HAP-1 (cell line): Measurements from ENCODE around the gene ATP6V1A.

Experiments
- DNase-seq, 2 experiments: peaks; one replicate each; pipeline ENCODE4 v3.0.0-alpha.2; 2016 to 2020; ENCODE audit warnings: low spot score in 2 of 2
- H3K27me3 ChIP-seq: fragments of 250-450 bp; sonication (Bioruptor Pico); 2 replicates; pipeline ENCODE4 v1.5.1; 2020; ENCODE audit warnings: low read depth, mild to moderate bottlenecking, moderate library complexity
- H3K36me3 ChIP-seq: fragments of 250-450 bp; sonication (Bioruptor Pico); replicated peaks from 2 replicates; pipeline ENCODE4 v1.5.1; 2020; ENCODE audit warnings: mild to moderate bottlenecking
- H3K4me1 ChIP-seq: fragments of 250-450 bp; sonication (Bioruptor Pico); 2 replicates; pipeline ENCODE4 v1.5.1; 2020; ENCODE audit warnings: mild to moderate bottlenecking
- H3K4me3 ChIP-seq: fragments of 250-450 bp; sonication (Bioruptor Pico); 2 replicates; pipeline ENCODE4 v1.5.1; 2020; ENCODE audit warnings: mild to moderate bottlenecking, moderate library complexity
- H3K9me3 ChIP-seq: fragments of 250-450 bp; sonication (Bioruptor Pico); 2 replicates; pipeline ENCODE4 v1.5.1; 2020; ENCODE audit warnings: mild to moderate bottlenecking, moderate library complexity
- in situ Hi-C: fragments of 300-500 bp; cut with MboI; formaldehyde crosslinking; loops from 3 replicates; pipeline ENCODE4 v1.14.3; 2020; ENCODE audit warnings: low sequenced_read_pairs, inconsistent platforms, mixed read lengths

Gene ATP6V1A

DNA sequence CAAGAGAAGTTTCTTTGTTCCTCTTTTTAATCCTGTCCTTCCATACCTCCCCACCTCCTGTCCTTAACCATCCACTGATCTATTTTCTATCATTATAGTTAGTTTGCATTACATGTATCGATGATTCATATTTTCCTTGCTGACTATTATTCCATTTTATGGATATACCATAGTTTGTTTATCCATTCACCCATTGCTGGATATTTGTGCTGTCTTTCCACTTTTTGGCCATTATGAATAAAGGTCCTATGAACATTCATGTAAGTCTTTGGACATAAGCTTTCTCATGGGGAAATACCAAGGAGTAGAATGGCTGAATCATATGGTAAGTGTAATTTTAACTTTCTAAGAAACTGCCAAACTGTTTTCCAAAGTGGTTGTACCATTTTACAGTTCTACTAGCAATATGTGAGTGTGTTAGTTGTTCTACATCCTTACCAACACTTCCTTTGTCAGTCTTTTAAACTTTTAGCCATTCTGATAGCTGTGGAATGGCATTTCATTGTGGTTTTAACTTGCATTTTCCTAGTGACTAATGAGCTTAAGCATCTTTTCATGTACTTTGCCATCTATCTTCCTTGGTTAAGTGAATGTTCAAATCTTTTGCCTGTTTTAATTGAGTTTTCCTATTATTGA lies 11.7 kb downstream of the ATP6V1A start:
- no peak for DNase-seq
- Histone ChIP-seq H3K27me3 (no peaks in the 10 kb centered on the region), H3K9me3 (no peaks in the 10 kb centered on the region), H3K4me1 (peaks cover 3% of the 10 kb centered on the region; the same call in 1 of the 2 replicates), H3K36me3 (no peaks in the 10 kb centered on the region), H3K4me3 (no peak overlapping the region)
- in situ Hi-C loops, result no loop called here

DNA sequence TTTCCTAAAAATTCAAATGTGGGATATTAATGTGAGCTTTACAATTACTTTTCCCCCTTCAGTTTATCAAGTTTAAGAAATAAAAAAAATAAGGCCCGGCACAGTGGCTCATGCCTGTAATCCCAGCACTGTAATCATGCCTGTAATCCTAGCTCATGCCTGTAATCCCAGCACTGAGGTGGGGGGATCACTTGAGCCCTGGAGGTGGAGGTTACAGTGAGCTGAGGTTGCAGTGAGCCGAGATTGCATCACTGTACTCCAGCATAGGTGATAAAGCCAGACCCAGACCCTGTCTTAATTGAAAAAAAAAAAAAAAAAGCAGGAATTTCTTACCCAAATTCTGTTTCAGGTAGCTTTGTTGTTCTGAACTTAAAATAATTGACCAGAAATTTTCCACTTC lies 17.9 kb downstream of the ATP6V1A start:
- Histone ChIP-seq H3K36me3 (no peaks in the 10 kb centered on the region), H3K9me3 (no peaks in the 10 kb centered on the region), H3K4me3 (no peak overlapping the region), H3K4me1 (no peaks in the 10 kb centered on the region), H3K27me3 (no peaks in the 10 kb centered on the region)
- in situ Hi-C loops, result no loop called here
- DNase-seq, result no peak

DNA sequence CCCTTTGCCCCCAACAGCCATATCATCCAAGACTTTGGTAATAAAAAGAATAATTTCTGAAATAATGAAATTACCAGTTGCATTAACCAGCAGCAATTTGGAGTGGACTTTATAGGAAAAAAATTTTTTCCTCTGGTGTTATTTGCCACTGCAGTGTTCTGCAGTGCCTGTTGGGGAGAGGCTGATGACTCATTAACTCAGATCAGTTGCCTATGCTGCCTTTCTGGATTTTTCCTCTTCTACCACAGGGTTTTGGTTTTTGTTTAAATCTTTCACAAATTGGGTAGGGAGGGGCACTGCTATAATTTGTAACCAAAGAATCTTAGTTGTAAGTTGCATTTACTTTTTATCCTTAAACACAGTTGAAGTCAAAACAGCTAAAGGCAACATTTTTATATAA lies 22.7 kb downstream of the ATP6V1A start:
- no peak for DNase-seq
- in situ Hi-C loops, result no loop called here
- Histone ChIP-seq H3K36me3 (no peaks in the 10 kb centered on the region), H3K4me3 (no peak overlapping the region), H3K4me1 (no peaks in the 10 kb centered on the region), H3K9me3 (no peaks in the 10 kb centered on the region), H3K27me3 (no peaks in the 10 kb centered on the region)

DNA sequence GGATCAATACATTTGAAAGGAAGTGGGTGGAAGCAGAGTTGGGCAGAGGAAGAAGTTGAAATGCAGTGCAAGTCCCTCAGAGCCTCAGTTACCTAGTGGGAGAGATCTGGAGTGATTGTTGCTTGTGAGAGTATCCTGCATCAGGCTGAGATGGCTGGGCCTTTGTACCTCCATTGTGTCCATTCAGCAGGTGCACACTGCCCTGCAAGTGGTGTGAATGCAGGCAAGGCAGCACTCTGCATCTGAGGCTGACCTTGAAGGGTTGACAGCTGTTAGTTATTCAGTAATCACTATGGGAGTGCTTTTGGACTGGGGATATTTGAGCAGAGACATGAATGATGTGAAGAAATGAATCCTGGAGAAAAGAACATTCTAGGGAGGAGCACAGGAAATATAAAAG lies 25.2 kb downstream of the ATP6V1A start:
- Histone ChIP-seq H3K9me3 (no peaks in the 10 kb centered on the region), H3K4me1 (0 out of 2 replicates have a peak, but pooled peaks cover 5% of the 10 kb centered on the region), H3K27me3 (no peaks in the 10 kb centered on the region), H3K36me3 (no peaks in the 10 kb centered on the region), H3K4me3 (no peak overlapping the region)
- in situ Hi-C loops, result no loop called here
- no peak for DNase-seq

DNA sequence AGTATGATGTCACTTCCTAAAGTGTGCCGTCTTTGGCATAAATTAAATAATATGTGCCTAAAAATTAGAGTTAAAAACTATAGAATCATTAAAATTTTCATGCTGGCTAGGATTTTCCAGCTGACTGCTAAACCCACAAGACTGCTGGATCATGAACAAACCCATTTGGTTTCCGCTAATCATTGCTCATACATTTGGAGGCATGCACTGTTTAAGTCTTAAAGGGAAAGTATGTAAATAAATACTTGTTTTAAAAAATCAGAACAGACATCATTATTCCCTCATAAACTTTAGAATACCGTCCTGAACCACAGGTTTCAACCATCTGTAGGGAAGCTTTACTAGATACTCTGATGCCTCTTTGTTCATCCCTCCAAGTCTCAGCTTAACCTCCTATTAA lies 26.5 kb downstream of the ATP6V1A start:
- no peak overlapping the region for H3K4me3 ChIP-seq
- H3K36me3 ChIP-seq, result no peaks in the 10 kb centered on the region
- H3K4me1 ChIP-seq, result 0 out of 2 replicates have a peak, but pooled peaks cover 5% of the 10 kb centered on the region
- in situ Hi-C loops, result no loop called here
- no peaks in the 10 kb centered on the region for H3K9me3 ChIP-seq
- no peaks in the 10 kb centered on the region for H3K27me3 ChIP-seq
- no peak for DNase-seq

DNA sequence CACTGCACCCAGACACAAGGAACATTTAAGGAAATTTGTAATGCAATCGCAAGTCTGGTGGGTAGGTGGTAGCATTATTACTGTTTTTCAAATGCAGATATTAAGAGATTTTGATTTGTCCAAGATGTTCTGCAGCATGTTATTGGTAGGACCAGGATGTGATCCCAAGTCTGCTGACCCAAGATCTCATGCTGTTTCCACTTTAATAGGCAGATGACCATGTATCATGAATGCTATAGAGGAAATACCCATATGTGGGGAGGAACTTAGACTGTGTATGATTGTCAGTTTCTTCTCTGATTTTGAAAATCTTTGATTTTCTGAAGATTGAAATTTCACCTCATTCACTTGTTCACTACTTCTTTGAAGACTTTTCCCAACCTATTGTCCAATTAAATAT lies 28.7 kb downstream of the ATP6V1A start:
- no peaks in the 10 kb centered on the region for H3K9me3 ChIP-seq
- in situ Hi-C loops, result no loop called here
- DNase-seq, result no peak

DNA sequence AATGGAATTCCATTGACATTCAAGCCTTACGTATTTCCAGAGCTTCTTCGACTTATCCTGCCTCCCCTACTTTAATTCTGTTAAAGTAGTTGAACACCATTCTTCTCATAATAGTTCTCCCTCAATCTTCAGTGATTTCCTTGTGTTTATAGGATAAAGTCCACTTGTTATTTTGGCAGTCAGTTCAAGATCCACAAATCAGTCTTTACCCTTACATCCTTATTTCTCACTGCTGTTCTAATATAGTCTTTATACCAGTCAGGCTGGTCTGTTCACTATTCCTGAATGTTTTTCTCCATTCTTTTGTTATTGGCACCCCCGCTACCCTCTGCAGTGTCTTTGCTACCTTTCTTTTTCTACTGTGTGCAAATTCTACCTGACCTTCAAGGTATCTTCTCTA lies 29.7 kb downstream of the ATP6V1A start:
- H3K4me1 ChIP-seq, result 0 out of 2 replicates have a peak, but pooled peaks cover 5% of the 10 kb centered on the region
- no peaks in the 10 kb centered on the region for H3K27me3 ChIP-seq
- DNase-seq, result no peak
- H3K9me3 ChIP-seq, result no peaks in the 10 kb centered on the region
- in situ Hi-C loops, result no loop called here
- no peak overlapping the region for H3K4me3 ChIP-seq
- H3K36me3 ChIP-seq, result peaks cover 5% of the 10 kb centered on the region; the same call in 1 of the 2 replicates

More for the DNA sequence above, 28.7 kb downstream of the ATP6V1A start:
- Histone ChIP-seq H3K27me3 (no peaks in the 10 kb centered on the region), H3K4me1 (0 out of 2 replicates have a peak, but pooled peaks cover 5% of the 10 kb centered on the region), H3K36me3 (peaks cover 5% of the 10 kb centered on the region; the same call in 1 of the 2 replicates), H3K4me3 (no peak overlapping the region)

DNA sequence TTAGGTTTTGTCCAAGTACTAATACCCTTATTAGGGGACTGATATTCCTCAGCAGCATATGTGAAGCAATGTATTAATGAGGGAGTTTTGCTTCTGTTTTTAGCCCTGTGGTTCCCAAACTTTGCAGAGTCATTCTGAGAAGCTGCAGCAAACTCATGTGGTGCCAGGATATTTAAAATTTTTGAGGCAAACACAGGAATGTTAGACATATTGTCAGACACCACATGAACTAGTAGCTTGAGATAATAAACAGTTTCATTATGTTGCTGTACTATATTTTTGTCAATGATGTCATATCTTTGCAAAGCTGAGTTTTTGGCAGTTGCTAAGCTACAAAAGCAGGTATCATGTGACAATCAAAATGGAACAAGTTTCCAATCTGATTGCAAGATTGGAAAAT lies 36.6 kb downstream of the ATP6V1A start:
- no peaks in the 10 kb centered on the region for H3K4me1 ChIP-seq
- H3K4me3 ChIP-seq, result no peak overlapping the region
- in situ Hi-C loops, result no loop called here
- H3K36me3 ChIP-seq, result peaks cover 27% of the 10 kb centered on the region
- H3K9me3 ChIP-seq, result no peaks in the 10 kb centered on the region
- H3K27me3 ChIP-seq, result no peaks in the 10 kb centered on the region
- no peak for DNase-seq

DNA sequence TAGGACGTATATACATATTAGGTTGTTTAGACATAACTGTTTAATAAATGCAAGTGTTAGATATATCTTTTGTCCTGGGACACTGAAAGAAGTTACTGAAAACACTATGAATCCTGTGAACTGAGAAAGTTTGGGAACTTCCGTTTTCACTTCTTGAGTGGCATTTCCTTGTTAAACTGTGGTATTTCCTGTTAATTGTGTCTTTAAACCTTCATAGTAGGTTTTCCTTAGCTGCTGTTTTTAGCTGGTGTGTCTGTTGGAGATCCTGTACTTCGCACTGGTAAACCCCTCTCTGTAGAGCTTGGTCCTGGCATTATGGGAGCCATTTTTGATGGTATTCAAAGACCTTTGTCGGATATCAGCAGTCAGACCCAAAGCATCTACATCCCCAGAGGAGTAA lies 37.1 kb downstream of the ATP6V1A start:
- H3K27me3 ChIP-seq, result no peaks in the 10 kb centered on the region
- no peaks in the 10 kb centered on the region for H3K4me1 ChIP-seq
- in situ Hi-C loops, result no loop called here
- no peaks in the 10 kb centered on the region for H3K9me3 ChIP-seq
- H3K4me3 ChIP-seq, result no peak overlapping the region
- no peak for DNase-seq
- peaks cover 27% of the 10 kb centered on the region for H3K36me3 ChIP-seq

DNA sequence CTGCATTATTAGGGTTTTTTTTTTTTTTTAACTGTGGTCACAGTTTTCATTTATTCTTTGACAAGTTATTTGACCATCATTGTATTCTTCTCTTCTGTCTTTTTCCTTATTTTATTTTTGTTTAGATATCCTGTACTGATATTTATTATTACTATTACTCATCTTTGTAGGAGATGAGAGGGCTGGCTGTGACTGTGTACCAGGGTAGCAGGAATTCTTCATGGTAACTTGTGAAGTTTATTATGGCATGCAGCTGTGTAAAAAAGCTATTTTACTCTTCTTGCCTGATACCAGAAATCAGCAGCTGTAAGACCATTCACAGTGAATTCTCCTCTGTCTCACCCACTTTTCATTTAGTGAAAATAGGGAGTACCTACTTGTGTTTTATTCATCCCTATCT lies 44.5 kb downstream of the ATP6V1A start:
- H3K27me3 ChIP-seq, result no peaks in the 10 kb centered on the region
- H3K4me1 ChIP-seq, result no peaks in the 10 kb centered on the region
- H3K9me3 ChIP-seq, result no peaks in the 10 kb centered on the region
- in situ Hi-C loops, result no loop called here
- H3K4me3 ChIP-seq, result no peak overlapping the region
- no peak for DNase-seq
- peaks cover 43% of the 10 kb centered on the region for H3K36me3 ChIP-seq

DNA sequence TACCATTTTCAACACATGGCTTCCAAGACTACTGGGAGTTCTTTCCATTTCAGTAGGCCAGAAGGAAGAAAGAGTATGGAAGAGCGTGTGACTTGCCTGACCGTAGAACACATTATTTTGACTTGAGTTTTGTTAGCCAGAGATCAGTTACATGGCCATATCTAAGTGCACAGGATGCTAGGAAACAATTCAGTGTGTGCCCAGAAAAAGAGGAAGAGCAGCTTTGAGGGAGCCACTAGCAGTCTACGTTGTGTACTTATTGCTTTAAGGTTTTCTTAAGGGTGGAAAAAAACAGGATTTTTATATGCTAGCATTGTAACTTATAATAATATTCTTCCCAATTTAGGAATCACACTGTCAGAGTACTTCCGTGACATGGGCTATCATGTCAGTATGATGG lies 47.7 kb downstream of the ATP6V1A start:
- peaks cover 39% of the 10 kb centered on the region for H3K36me3 ChIP-seq
- no peaks in the 10 kb centered on the region for H3K27me3 ChIP-seq
- H3K4me3 ChIP-seq, result no peak overlapping the region
- DNase-seq, result peak in 1 of 2 experiments; percentile 1
- H3K9me3 ChIP-seq, result no peaks in the 10 kb centered on the region
- in situ Hi-C loops, result no loop called here
- no peaks in the 10 kb centered on the region for H3K4me1 ChIP-seq

DNA sequence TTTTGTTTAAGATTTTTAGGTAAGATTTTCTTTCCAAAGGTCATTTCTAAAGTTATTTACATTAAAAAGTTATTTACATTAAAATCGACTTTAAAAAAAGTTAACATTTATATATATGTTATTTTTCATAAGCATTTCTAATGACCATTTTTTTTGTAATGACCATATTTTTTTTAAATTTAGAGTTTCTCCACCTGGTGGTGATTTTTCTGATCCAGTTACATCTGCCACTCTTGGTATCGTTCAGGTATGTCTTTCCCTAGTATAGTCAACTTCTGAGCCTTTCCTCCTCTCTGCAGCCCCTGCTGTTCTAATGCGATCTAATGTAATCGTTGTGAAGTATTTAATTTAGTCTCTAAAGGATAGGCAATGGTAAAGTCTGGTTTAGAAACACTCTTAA lies 48.9 kb downstream of the ATP6V1A start:
- H3K9me3 ChIP-seq, result no peaks in the 10 kb centered on the region
- in situ Hi-C loops, result no loop called here
- no peak overlapping the region for H3K4me3 ChIP-seq
- no peaks in the 10 kb centered on the region for H3K27me3 ChIP-seq
- peaks cover 35% of the 10 kb centered on the region for H3K36me3 ChIP-seq
- peak in 1 of 2 experiments; percentile 2 for DNase-seq
- no peaks in the 10 kb centered on the region for H3K4me1 ChIP-seq

DNA sequence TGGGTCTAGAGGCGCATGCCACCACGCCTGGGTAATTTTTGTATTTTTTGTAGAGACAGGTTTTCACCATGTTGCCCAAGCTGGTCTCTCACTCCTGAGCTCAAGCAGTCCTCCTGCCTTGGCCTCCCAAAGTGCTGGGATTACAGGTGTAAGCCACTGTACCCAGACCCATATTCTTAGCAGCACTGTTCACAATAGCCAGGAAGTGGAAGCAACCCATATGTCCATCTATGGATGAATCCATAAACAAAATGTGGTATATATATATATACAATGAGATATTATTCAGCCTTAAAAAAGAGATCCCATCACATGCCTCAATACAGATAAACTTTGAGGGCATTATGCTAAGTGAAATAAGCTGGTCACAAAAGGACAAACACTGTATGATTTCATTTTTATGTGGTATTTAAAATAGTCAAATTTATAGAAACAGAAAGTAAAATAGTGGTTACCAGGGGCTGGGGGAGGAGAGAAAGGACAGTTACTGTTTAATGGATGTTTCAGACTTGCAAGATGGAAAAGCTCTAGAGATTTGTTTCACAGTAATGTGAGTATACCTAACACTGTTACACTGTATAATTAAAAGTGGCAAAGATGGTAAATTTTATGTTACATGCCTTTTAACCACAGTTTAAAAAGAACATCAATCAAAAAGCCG lies 56.1 kb downstream of the ATP6V1A start:
- Histone ChIP-seq H3K36me3 (peaks cover 34% of the 10 kb centered on the region), H3K4me1 (no peaks in the 10 kb centered on the region)
- DNase-seq, result no peak

DNA sequence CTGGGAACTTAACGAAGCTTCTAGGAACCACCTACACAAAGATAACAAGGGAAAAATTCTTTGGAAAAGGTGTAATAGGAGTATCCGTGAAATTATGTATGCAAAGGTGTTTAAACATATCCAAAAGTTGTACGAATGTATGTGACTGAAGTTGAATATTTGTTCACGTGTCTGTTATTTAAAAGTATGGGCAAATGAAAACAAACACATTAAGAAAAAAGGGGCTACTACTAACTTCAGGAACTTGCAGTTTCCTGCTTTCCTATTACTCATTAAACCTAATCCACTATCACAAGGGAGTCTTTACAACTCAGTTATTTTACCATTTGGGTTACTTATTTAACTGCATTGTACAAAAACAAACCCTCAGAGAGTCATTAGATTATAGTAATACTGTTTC lies 57.8 kb downstream of the ATP6V1A start:
- Histone ChIP-seq H3K27me3 (no peaks in the 10 kb centered on the region), H3K4me3 (no peak overlapping the region), H3K4me1 (no peaks in the 10 kb centered on the region), H3K9me3 (no peaks in the 10 kb centered on the region), H3K36me3 (peaks cover 30% of the 10 kb centered on the region)
- no peak for DNase-seq
- in situ Hi-C loops, result no loop called here

More for the DNA sequence above, 56.1 kb downstream of the ATP6V1A start:
- in situ Hi-C loops, result no loop called here
- Histone ChIP-seq H3K27me3 (no peaks in the 10 kb centered on the region), H3K9me3 (no peaks in the 10 kb centered on the region), H3K4me3 (no peak overlapping the region)
